ENCODE measurements around the gene PDE6D. TPM values are rescaled to one million over a fixed set of nuclear protein-coding genes. Genes with fewer than 3 reads are reported as not detected.

Gene PDE6D
- total and polyA plus RNA-seq, 2 of the 13 experiments (the other 11 are each of a cell fraction or from before 2014, with no cell fraction given) = 14.1 to 23.2 TPM

DNA sequence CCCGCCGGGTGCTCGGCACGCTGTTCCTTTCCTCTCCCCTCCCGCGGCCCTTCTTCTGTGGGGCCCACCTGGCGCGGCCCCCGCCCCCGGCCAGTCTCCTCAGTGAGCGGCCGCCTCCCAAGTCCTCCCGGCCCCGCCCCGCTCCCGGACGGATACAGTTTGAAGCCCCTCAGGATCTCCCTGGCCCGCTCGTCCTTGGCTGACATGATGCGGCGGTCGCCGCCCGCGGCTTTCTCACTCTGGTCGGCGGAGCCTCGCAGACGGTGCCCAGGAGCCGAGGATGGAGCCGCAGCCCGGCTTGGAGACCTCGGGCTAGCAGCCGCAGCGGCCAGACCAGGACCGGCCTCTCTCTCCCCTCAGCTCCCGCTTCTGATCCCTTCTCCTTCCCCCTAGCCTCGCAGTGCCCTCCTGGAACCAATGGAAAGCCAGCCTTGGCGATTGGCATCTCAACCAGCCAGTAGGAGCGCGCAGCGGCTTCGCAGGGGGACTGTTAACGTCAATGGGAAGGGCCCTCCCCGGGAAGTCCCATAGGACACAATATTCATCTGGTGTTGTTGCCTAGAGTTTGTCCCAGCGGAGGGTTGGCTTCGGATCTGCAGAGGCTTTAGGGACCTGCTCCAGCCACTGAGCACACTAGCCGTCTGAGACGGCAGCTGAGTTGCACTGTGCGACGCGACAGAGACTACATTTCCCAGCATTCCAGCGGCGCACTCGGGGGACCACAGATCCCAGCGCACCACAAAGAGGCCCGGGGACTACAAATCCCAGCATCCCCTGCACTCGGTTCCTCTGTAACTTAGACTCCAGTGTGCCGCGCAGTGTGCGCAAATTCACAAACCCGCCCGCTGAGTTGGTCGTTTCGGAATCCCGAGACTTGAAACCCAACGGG lies at the start of gene PDE6D (continued):
- TF ChIP-seq HINFP (CRISPR knock-in tag; IDR thresholded peaks at IDR 0.05; ENCODE audit: low read depth) (peak; percentile 84), TGIF2 (CRISPR knock-in tag; IDR thresholded peaks at IDR 0.05) (peak; percentile 66), TAF1 (CRISPR knock-in tag; IDR thresholded peaks at IDR 0.05) (peak; percentile 73), AFF4 (CRISPR knock-in tag; IDR thresholded peaks at IDR 0.05) (0 out of 2 replicates have a peak, but pooled peaks have one; percentile 22), NR2F6 (IDR thresholded peaks at IDR 0.05) (no peak), NR2F6 (CRISPR knock-in tag; IDR thresholded peaks at IDR 0.05) (0 out of 2 replicates have a peak, but pooled peaks have one; percentile 33), ZNF891 (CRISPR knock-in tag; IDR thresholded peaks at IDR 0.05) (peak; percentile 68), TP53 (CRISPR knock-in tag; conservative IDR thresholded peaks at IDR 0.05) (no peak), SIN3B (IDR thresholded peaks at IDR 0.05; ENCODE audit: low read length) (peak; percentile 41; the same call in 1 of the 2 replicates), ZBTB20 (CRISPR knock-in tag; IDR thresholded peaks at IDR 0.05; ENCODE audit: borderline replicate concordance, low read depth) (no peak), U2AF1 (optimal IDR thresholded peaks at IDR 0.05; ENCODE audit: low read depth, low read length) (peak; percentile 85), CREBL2 (CRISPR knock-in tag; IDR thresholded peaks at IDR 0.05; ENCODE audit: borderline replicate concordance) (no peak), ZNF558 (CRISPR knock-in tag; IDR thresholded peaks at IDR 0.05; ENCODE audit: borderline replicate concordance) (0 out of 2 replicates have a peak, but pooled peaks have one; percentile 49), E2F2 (CRISPR knock-in tag; IDR thresholded peaks at IDR 0.05; ENCODE audit: borderline replicate concordance) (peak; percentile 87; the same call in 1 of the 2 replicates), IKZF1 (IDR thresholded peaks at IDR 0.05) (no peak)
- TF ChIP-seq, protein P1, sequence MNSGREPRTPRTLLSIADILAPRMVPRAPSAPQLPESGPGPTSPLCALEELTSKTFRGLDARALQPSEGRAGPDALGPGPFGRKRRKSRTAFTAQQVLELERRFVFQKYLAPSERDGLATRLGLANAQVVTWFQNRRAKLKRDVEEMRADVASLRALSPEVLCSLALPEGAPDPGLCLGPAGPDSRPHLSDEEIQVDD (CRISPR knock-in tag; IDR thresholded peaks at IDR 0.05; ENCODE audit: borderline replicate concordance) = peak; percentile 72; the same call in 1 of the 2 replicates
- TF ChIP-seq, protein P2, sequence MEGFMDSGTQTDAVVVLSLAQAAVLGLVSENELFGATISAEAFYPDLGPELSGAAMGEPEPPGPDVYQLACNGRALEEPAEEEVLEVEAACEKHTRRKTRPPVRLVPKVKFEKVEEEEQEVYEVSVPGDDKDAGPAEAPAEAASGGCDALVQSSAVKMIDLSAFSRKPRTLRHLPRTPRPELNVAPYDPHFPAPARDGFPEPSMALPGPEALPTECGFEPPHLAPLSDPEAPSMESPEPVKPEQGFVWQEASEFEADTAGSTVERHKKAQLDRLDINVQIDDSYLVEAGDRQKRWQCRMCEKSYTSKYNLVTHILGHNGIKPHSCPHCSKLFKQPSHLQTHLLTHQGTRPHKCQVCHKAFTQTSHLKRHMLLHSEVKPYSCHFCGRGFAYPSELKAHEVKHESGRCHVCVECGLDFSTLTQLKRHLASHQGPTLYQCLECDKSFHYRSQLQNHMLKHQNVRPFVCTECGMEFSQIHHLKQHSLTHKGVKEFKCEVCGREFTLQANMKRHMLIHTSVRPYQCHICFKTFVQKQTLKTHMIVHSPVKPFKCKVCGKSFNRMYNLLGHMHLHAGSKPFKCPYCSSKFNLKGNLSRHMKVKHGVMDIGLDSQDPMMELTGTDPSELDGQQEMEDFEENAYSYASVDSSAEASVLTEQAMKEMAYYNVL (CRISPR knock-in tag; IDR thresholded peaks at IDR 0.05; ENCODE audit: borderline replicate concordance) = peak; percentile 68
- TF ChIP-seq, protein P3, sequence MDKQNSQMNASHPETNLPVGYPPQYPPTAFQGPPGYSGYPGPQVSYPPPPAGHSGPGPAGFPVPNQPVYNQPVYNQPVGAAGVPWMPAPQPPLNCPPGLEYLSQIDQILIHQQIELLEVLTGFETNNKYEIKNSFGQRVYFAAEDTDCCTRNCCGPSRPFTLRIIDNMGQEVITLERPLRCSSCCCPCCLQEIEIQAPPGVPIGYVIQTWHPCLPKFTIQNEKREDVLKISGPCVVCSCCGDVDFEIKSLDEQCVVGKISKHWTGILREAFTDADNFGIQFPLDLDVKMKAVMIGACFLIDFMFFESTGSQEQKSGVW (CRISPR knock-in tag; IDR thresholded peaks at IDR 0.05; ENCODE audit: borderline replicate concordance) = no peak
